Measurements from ENCODE around the gene ATP8B2. TPM values are rescaled to one million over a fixed set of nuclear protein-coding genes. Genes with fewer than 3 reads are reported as not detected.

The ATP8B2 gene
- total and polyA plus RNA-seq, 5 donors, result 15.9 to 33.1 (median 25.9) TPM

GRCh38 chr1:154325583-154326545 lies 539 bp downstream of the ATP8B2 start:
- Histone ChIP-seq H3K4me1 (ENCODE audit: control insufficient read depth, insufficient read depth, low read length) (peaks cover 13% of the 10 kb centered on the region), H3K4me3 (ENCODE audit: low read length) (peak overlapping the region; percentile 97), H3K27ac (ENCODE audit: low read length) (peak overlapping the region; percentile 87), H3K9me3 (ENCODE audit: control insufficient read depth, low read length) (no peaks in the 10 kb centered on the region), H3K27me3 (ENCODE audit: control insufficient read depth, insufficient read depth) (no peaks in the 10 kb centered on the region)
- under 1% methylated on average over 63 of the region's 63 CpGs for WGBS
- peak; percentile 52 to 54 for ATAC-seq
- intact Hi-C loops (cut with DNase I), result loop anchor here in 1 of 4 donors (10.0 kb wide), 1 partner anchor 101 kb away; the partner anchor contains the start of gene UBAP2L
- DNase-seq, result peak; percentile 74 to 88 (median 84)

DNA sequence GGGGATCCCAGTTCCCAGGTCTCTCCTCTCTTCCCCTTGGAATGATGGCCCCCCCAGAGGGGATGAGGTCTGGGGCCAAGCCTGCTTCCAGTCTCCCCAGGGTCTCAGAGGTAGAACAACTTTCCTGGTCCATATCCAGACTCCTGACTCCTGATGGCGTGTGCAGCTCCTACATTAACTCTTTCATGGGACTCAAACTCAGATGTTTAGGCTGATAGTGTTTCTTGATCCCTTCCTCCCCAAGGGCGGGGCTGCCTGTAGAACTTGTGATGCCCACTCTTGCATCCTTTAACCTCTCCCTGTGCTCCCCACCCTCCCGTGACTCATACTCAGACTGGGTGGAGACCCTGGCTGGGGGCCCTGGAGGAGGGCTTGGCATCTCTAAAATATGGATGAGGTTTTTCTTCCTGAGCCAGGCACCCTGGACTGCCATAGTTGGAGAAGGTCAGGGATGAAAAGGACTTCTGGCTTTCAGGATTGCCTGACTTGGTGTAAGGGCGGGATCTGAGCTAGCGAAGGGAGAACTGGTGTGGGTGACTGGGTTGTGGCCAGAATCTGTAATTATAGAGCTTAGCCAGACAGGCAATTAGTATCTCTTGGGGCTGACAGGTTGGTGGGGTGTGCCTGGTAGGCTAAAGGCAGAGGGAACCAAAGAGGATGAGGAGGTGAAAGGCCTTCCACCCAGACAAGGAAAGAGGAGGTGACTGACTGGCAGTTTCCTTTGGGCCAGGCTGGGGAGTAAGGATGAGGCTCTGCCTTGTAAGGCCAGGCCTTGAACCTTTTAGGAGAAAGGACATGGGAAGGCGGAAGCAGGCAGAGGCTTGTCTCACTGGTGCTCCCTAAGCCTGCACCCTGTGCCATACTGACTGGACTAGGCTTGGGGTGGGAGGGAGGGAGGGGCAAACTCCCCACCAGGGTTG lies 1.5 kb downstream of the ATP8B2 start:
- Histone ChIP-seq H3K27ac (ENCODE audit: low read length) (peak overlapping the region; percentile 87), H3K9me3 (ENCODE audit: control insufficient read depth, low read length) (no peaks in the 10 kb centered on the region), H3K4me1 (ENCODE audit: control insufficient read depth, insufficient read depth, low read length) (peaks cover 13% of the 10 kb centered on the region), H3K27me3 (ENCODE audit: control insufficient read depth, insufficient read depth) (no peaks in the 10 kb centered on the region), H3K4me3 (ENCODE audit: low read length) (peak overlapping the region; percentile 97)
- intact Hi-C loops (cut with DNase I), result loop anchor here in 1 of 4 donors (10.0 kb wide), 1 partner anchor 102 kb away; the partner anchor contains the start of gene UBAP2L
- peak; percentile 15 to 70 for ATAC-seq
- WGBS, result 46% methylated on average over 6 of the region's 6 CpGs
- DNase-seq, result peak; percentile 81 to 85 (median 83)

- intact Hi-C loops (cut with DNase I), result loop anchor here in 1 of 4 donors (10.0 kb wide), 1 partner anchor 103 kb away; the partner anchor contains the start of gene UBAP2L
- H3K4me3 ChIP-seq (ENCODE audit: low read length), result peak overlapping the region; percentile 50
- peaks cover 13% of the 10 kb centered on the region for H3K4me1 ChIP-seq (ENCODE audit: control insufficient read depth, insufficient read depth, low read length)
- no peaks in the 10 kb centered on the region for H3K9me3 ChIP-seq (ENCODE audit: control insufficient read depth, low read length)
- H3K27me3 ChIP-seq (ENCODE audit: control insufficient read depth, insufficient read depth), result no peaks in the 10 kb centered on the region
- peak overlapping the region; percentile 14 for H3K27ac ChIP-seq (ENCODE audit: low read length)
- peak in 1 of 3 donors; percentile 63 for DNase-seq
- WGBS, result 34% methylated on average over 5 of the region's 5 CpGs
- ATAC-seq, result no peak
Measured at GRCh38 chr1:154327466-154328317, 2.4 kb downstream of the ATP8B2 start.

DNA sequence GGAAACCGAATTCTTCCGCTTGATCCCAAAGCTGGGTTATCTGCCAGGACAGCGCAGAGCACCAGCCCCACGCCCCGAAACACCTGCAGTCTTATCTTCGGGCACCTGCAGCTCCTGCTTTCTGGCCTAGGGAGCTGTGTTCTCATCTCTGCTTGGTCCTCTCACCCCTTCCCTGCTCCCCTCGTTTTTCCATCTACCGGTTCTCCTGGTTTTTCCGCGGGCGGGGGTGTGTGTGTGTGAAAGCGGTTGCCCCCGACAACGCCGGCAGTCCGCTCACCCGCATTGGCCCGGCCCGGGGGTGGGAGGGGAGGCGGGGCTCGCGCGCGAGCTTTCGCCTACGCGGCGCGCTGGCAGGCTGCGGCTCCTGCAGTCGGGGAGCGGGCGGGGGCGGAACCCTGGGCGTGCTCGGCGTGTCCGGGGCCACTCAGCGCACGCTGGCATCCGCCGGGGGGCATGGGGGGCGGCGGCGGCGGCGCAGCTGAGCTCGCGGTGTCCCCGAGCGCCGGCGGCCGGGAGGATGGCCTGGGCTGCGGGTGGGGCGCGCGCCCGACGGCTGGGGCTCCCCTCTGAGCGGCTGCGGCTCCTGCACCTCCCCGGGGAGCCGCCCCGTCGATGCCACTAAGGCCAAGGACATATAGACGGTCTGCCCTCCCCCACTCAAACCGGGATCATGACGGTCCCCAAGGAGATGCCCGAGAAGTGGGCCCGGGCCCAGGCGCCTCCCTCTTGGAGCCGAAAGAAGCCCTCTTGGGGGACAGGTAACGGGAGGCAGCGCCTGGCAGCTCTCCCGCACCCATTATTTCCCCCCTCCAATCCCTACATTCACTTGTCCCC lies 3.2 kb downstream of the ATP8B2 start:
- peak; percentile 89 to 96 (median 96) for DNase-seq
- intact Hi-C loops (cut with DNase I), result loop anchor here in 1 of 4 donors (10.0 kb wide), 1 partner anchor 104 kb away; the partner anchor contains the start of gene UBAP2L
- H3K27ac ChIP-seq (ENCODE audit: low read length), result peak overlapping the region; percentile 14
- no peaks in the 10 kb centered on the region for H3K9me3 ChIP-seq (ENCODE audit: control insufficient read depth, low read length)
- peaks cover 13% of the 10 kb centered on the region for H3K4me1 ChIP-seq (ENCODE audit: control insufficient read depth, insufficient read depth, low read length)
- no peaks in the 10 kb centered on the region for H3K27me3 ChIP-seq (ENCODE audit: control insufficient read depth, insufficient read depth)
- peak overlapping the region; percentile 50 for H3K4me3 ChIP-seq (ENCODE audit: low read length)
- 5% methylated on average over 76 of the region's 76 CpGs for WGBS
- peak; percentile 70 to 80 for ATAC-seq

- Histone ChIP-seq H3K27me3 (ENCODE audit: control insufficient read depth, insufficient read depth) (no peaks in the 10 kb centered on the region), H3K4me3 (ENCODE audit: low read length) (peak overlapping the region; percentile 50), H3K4me1 (ENCODE audit: control insufficient read depth, insufficient read depth, low read length) (peaks cover 13% of the 10 kb centered on the region), H3K27ac (ENCODE audit: low read length) (peak overlapping the region; percentile 2), H3K9me3 (ENCODE audit: control insufficient read depth, low read length) (no peaks in the 10 kb centered on the region)
- DNase-seq (no peak), ATAC-seq (no peak)
- 61% methylated on average over 6 of the region's 6 CpGs for WGBS
- intact Hi-C loops (cut with DNase I), result loop anchor here in 1 of 4 donors (10.0 kb wide), 1 partner anchor 104 kb away; the partner anchor contains the start of gene UBAP2L
Measured at GRCh38 chr1:154329152-154329521, 3.8 kb downstream of the ATP8B2 start.

- intact Hi-C loops (cut with DNase I), result loop anchor here in 1 of 4 donors (10.0 kb wide), 1 partner anchor 105 kb away; the partner anchor contains the start of gene UBAP2L
- WGBS, result 69% methylated on average over 7 of the region's 7 CpGs
- Histone ChIP-seq H3K4me1 (ENCODE audit: control insufficient read depth, insufficient read depth, low read length) (peaks cover 13% of the 10 kb centered on the region), H3K27ac (ENCODE audit: low read length) (no peak overlapping the region), H3K27me3 (ENCODE audit: control insufficient read depth, insufficient read depth) (no peaks in the 10 kb centered on the region), H3K4me3 (ENCODE audit: low read length) (no peak overlapping the region), H3K9me3 (ENCODE audit: control insufficient read depth, low read length) (no peaks in the 10 kb centered on the region)
- DNase-seq (no peak), ATAC-seq (no peak)
Measured at GRCh38 chr1:154329551-154330131, 4.3 kb downstream of the ATP8B2 start.

- ATAC-seq (no peak), DNase-seq (no peak)
- H3K27ac ChIP-seq (ENCODE audit: low read length), result no peak overlapping the region
- no peaks in the 10 kb centered on the region for H3K27me3 ChIP-seq (ENCODE audit: control insufficient read depth, insufficient read depth)
- intact Hi-C loops (cut with DNase I), result no loop called here
- H3K9me3 ChIP-seq (ENCODE audit: control insufficient read depth, low read length), result no peaks in the 10 kb centered on the region
- H3K4me1 ChIP-seq (ENCODE audit: control insufficient read depth, insufficient read depth, low read length), result peaks cover 13% of the 10 kb centered on the region
- H3K4me3 ChIP-seq (ENCODE audit: low read length), result no peak overlapping the region
Measured at GRCh38 chr1:154330669-154331068, 5.3 kb downstream of the ATP8B2 start.

GRCh38 chr1:154334079-154335024 lies 9.0 kb downstream of the ATP8B2 start:
- ATAC-seq, result no peak
- Histone ChIP-seq H3K4me3 (ENCODE audit: low read length) (no peak overlapping the region), H3K9me3 (ENCODE audit: control insufficient read depth, low read length) (no peaks in the 10 kb centered on the region), H3K27me3 (ENCODE audit: control insufficient read depth, insufficient read depth) (no peaks in the 10 kb centered on the region), H3K4me1 (ENCODE audit: control insufficient read depth, insufficient read depth, low read length) (no peaks in the 10 kb centered on the region), H3K27ac (ENCODE audit: low read length) (no peak overlapping the region)
- intact Hi-C loops (cut with DNase I), result no loop called here
- no peak for DNase-seq
- 75% methylated on average over 13 of the region's 13 CpGs for WGBS
